HL-60/S4 treated with phorbol 12-myristate 13-acetate at 8.2 ng/mL for 4 days and 3 days (cell line): Measurements from ENCODE around the gene WDR64.

ENCODE experiments used
- in situ Hi-C: fragments of 300-500 bp; cut with MboI; formaldehyde crosslinking; loops from 2 replicates; pipeline ENCODE4 v1.15.0; 2022; ENCODE audit warnings: low sequenced_read_pairs

Gene WDR64

DNA sequence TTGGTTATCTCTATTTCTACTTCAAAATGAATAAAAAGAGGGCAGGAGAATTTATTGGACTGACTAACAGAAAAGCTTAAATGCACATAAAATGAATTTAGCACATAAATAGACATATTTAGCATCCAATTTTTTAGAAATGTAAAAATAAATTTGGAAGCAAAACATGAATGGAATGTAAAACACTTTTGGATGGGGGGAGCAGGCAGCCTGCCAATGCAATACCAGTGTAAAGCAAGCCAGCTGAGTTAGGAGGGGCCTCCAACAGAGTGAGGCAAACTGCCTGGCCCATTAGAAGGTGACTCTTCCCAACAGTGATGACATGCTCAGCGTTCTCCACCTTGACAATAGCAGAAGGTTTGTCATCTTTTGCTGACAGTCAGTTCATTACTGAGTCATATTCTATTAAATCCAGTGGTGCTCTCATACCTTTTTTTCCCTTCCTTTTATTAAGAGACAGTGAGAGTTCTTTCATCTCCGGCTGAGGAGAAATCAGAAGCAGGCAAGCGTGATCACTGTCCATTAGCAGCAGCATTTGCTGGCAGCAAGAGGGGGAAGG, 176.5 kb downstream of the WDR64 start:
- in situ Hi-C loops: loop anchor here (25.0 kb wide), 1 partner anchor 316 kb away; the partner anchor contains the start of gene FH

DNA sequence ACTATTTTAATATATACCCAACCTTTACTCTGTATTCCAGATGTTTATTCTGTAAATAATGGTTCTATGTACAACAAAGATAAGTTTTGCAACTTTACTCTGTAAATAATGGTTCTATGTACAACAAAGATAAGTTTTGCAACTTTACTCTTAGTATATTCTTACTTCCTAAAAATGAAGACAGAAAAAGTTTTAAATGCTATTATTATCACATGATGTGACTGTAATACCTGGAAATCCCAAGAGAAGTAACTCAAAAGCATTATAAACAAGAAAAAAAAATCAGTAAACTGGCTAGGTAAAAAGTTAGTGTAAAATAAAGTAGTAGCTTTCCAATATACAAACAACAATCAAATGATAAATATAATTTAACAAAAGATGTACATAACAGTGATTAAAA, 177.4 kb downstream of the WDR64 start:
- in situ Hi-C loops: loop anchor here (25.0 kb wide), 1 partner anchor 317 kb away; the partner anchor contains the start of gene FH

- in situ Hi-C loops: loop anchor here (25.0 kb wide), 1 partner anchor 323 kb away; the partner anchor contains the start of gene FH
Measured at GRCh38 chr1:241834733-241835377, 182.8 kb downstream of the WDR64 start.

- in situ Hi-C loops: loop anchor here (25.0 kb wide), 1 partner anchor 325 kb away; the partner anchor contains the start of gene FH
Measured at GRCh38 chr1:241836941-241837340, 184.9 kb downstream of the WDR64 start.

DNA sequence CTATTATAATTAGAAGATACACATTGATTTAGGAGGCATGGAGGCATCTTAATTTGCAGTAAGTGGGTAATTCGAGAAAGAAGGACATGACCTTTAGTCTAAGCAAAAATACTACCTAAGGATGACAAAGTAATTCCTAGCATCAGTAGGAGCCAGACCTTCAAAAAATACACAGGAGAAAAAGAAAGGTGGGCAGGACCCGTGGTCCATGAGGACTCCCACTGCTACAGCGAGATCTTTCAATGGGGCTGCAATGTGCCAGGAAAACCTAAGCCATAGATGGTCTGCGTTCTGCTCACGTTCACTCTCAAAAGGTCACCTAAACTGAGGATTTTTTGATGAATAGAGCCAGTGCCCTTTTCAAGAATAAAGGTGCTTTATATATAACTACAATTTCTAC, 185.3 kb downstream of the WDR64 start:
- in situ Hi-C loops: loop anchor here (25.0 kb wide), 1 partner anchor 325 kb away; the partner anchor contains the start of gene FH

DNA sequence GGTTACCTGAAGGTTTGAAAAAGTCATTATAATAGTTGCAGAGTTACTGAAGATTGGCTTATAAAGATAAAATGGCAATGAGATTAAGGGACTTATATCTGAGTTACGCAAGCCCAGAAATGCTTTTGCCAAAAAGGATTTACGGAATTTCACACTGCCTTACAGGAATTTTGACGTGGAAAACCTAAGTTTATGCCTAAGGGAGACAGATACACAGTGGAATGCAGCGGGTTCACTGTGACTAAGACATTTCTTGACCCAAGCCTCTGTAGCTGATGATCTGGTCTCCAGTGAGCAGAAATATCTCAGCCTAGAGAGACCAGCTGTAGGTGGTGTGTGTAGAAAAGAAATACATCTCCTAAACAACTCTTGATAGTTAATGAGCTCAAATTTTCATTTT, 185.8 kb downstream of the WDR64 start:
- in situ Hi-C loops: loop anchor here (25.0 kb wide), 1 partner anchor 326 kb away; the partner anchor contains the start of gene FH

DNA sequence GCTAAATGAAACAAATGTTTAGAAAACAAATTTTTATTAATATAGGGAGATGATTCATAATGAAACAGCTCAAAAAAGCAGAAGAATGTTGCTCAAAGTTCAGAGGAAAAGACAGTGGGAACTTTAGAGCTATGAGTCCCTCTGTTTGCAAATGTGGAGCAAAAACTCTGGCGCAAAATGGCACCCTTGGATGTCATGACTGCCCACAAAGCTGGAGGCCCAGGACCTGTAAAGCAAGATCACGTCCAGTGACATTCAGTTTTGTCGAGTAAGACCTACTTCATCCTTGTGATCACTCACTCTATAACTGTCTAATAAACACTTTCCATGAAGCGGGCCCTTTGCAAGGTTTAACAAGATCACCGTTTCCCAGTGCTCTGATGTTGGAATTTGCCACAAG, 186.8 kb downstream of the WDR64 start:
- in situ Hi-C loops: loop anchor here (25.0 kb wide), 1 partner anchor 327 kb away; the partner anchor contains the start of gene FH

GRCh38 chr1:241839369-241839979, 187.4 kb downstream of the WDR64 start:
- in situ Hi-C loops: loop anchor here (25.0 kb wide), 1 partner anchor 327 kb away; the partner anchor contains the start of gene FH

- in situ Hi-C loops: loop anchor here (25.0 kb wide), 1 partner anchor 328 kb away; the partner anchor contains the start of gene FH
Measured at GRCh38 chr1:241840164-241840563, 188.1 kb downstream of the WDR64 start.

DNA sequence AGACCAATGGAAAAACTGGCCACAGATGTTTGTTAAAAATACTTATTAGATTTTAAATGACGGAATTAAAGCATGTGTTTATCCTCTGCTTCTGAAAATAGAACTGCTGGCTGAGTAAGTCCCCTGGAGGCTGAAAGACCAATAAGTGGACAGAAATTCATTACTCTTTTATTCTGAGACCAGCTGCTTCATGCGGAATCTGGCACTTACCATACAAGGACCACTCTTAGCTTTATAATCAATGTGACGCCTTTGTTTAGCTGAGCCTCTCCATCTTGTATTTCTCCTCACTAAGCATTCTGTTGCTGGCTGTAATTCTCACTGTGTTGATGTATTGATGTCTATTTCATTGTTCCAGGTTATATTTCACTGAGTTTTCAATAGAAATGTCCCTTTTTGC, 189.6 kb downstream of the WDR64 start:
- in situ Hi-C loops: loop anchor here (25.0 kb wide), 1 partner anchor 329 kb away; the partner anchor contains the start of gene FH

DNA sequence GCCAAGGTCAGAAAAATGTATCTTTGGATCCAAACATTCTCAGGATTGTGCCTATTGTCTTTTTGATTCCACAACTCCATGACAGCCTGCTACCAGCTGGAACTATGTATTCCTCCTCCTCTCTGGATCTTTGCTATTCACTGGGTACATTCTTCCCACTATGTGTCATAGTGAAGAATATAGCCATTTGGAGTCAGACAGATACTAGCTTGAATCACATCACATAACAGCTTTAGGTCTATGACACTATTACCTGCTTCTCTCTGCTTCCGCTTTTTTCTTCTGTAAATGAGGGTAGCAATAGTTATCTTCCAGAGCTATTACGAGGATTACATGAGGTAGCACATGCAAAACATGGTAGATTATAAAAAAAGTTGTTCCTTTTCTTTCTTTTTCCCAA, 190.5 kb downstream of the WDR64 start:
- in situ Hi-C loops: loop anchor here (25.0 kb wide), 1 partner anchor 330 kb away; the partner anchor contains the start of gene FH

DNA sequence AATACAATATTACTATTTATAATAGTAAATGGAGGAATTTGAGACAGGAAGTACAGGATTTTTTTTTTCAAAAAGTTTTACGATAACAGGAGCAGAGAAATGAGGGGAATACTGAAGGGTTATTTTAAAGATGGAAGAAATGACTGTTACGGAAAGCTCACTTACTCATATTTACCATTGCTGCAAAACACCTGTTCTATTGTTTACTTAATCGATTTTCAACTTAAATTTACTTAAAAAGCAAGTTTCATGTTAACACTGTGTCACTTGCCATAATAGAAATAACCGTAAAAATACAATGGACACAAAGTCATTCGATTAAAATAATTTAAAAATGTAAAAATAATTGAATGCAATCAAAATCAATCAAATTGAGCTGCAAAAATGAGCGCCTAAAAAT, 192.5 kb downstream of the WDR64 start:
- in situ Hi-C loops: loop anchor here (25.0 kb wide), 1 partner anchor 332 kb away; the partner anchor contains the start of gene FH

- in situ Hi-C loops: loop anchor here (25.0 kb wide), 1 partner anchor 334 kb away; the partner anchor contains the start of gene FH
Measured at GRCh38 chr1:241846375-241846774, 194.3 kb downstream of the WDR64 start.

DNA sequence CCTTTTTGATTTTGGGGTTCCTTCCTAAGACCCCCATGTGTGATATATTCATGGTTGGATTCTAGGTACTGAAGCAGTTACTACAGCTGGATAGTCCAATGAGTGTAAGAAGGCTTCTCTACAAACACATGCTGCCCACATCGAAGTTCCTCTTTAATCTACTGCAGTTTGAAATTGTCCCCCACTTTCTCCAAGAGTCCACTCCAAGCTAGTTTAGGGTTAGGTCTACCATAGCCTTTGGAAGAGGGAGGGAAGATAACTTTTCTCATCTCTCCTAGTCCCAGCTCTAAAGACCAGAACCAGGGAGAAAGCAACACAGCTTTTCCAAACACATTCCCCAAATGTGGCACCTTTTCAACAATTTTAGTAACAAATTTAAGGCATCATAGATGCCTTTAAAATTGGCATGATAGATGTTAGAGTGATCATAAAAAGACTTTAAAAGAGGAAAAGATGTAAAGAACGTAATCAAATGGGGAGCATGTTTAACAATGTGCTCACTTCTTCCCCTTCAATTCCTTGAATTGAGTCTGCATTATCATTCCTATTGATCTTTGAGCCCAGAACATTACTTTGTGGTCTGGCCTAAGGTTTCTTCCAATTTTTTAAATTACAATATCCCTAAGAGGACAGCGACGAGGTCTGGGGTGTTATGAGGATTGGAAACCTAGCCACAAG, 194.9 kb downstream of the WDR64 start:
- in situ Hi-C loops: loop anchor here (25.0 kb wide), 1 partner anchor 335 kb away; the partner anchor contains the start of gene FH

DNA sequence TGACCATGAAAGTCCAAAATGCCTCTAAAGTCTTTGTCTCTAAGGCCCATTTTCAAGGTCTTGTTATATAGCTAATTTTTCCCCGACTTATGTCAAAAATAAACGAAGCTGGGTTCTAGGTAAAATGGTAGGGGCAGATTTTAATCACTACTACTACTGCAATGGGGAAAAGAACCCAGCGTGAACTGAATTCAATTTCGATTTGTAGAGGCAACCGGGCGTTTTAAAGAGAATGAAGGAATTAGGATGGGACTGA, 195.4 kb downstream of the WDR64 start:
- in situ Hi-C loops: loop anchor here (25.0 kb wide), 1 partner anchor 335 kb away; the partner anchor contains the start of gene FH

DNA sequence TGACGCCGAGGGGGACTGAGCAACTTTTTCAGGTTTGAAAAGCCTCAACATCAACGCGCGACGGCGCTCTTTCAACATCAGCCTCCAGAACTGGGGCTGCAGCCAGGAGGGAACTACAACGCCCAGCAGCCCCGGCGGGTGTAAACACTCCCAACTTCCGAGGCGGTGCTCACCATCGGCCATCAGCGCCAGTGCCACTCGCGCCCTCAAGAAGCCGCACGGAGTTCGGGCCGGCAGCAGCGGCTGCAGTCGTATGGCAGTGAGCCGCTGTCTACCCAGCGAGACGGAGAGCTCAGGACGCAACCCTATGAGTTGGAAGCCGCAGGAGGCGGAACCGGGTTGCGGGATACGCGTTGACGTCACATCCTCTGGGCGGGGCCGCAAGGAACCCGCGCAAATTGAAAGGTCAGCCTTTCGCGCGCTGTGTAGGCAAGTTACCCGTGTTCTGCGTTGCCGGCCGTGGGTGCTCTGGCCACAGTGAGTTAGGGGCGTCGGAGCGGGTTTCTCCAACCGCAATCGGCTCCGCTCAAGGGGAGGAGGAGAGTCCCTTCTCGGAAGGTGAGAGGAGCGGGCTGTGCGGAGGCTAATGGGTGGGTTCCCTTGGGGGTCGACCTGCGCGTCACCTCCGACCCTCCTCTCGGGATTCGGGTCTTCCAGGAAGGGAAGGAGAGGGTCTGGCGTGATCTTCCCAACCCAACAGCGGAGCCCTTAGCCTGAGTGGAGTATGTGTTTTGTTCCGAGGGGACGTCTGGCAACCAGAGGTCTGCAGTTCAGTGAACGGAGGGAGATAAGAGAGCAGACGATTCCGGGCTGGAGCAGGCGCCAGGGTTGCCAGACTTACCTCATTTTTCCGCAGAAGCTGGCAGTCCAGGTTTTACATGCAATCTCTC, 196.0 kb downstream of the WDR64 start, which contains the start of gene EXO1:
TSS of gene EXO1 (plus strand) at position 409 of the 890 bp plus-strand sequence. CDS start 2,222 bp downstream, outside the sequence.
- in situ Hi-C loops: loop anchor here (25.0 kb wide), 1 partner anchor 336 kb away; the partner anchor contains the start of gene FH

- in situ Hi-C loops: loop anchor here (25.0 kb wide), 1 partner anchor 337 kb away; the partner anchor contains the start of gene FH
Measured at GRCh38 chr1:241848686-241849344, 196.7 kb downstream of the WDR64 start.

DNA sequence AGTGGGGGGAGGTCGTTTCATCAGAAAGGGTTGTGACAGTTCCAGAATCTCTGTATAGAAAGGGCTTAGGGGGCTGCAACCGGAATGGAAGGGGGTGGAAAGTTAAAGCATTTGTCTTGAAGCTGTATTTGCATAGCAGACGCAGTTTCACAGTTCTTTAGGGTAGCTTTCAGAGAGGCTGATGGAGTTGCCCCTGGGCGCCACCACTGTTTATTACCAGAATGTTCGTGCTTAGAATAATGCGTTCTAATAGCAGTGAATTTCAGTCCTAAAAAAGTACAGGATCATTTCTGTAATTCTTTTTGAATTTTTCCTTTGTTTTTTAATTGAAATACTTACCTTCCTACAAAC, 197.2 kb downstream of the WDR64 start:
- in situ Hi-C loops: loop anchor here (25.0 kb wide), 1 partner anchor 337 kb away; the partner anchor contains the start of gene FH
